HL-60/S4 treated with retinoic acid at 250 ng/mL for 4 days and 3 days (cell line): ENCODE data around the gene COA1.
"Not testable (repeated sequence)": the region's sequence is repeated elsewhere in the genome, so short reads cannot be mapped to it uniquely, and the experiment has no call there.

Source experiments
- in situ Hi-C: fragments of 300-500 bp; cut with MboI; formaldehyde crosslinking; loops from 2 replicates; pipeline ENCODE4 v1.7.0; 2022; ENCODE audit warnings: low sequenced_read_pairs

Gene COA1

GRCh38 chr7:43758822-43759683 lies 29.7 kb upstream of the COA1 start:
- in situ Hi-C loops, result no loop called here

- in situ Hi-C loops, result no loop called here
Measured at GRCh38 chr7:43758029-43758821, 28.9 kb upstream of the COA1 start, which contains the start of gene BLVRA. TSS of gene BLVRA (plus strand) at chr7:43758680. CDS start at chr7:43771159, 12,479 bp downstream.

GRCh38 chr7:43757073-43757720 lies 27.9 kb upstream of the COA1 start:
- in situ Hi-C loops, result no loop called here

GRCh38 chr7:43756368-43757072 lies 27.2 kb upstream of the COA1 start:
- in situ Hi-C loops, result no loop called here

- in situ Hi-C loops, result no loop called here
Measured at GRCh38 chr7:43754596-43754995, 25.3 kb upstream of the COA1 start.

GRCh38 chr7:43753843-43754242 lies 24.5 kb upstream of the COA1 start:
- in situ Hi-C loops, result no loop called here

- in situ Hi-C loops, result no loop called here
Measured at GRCh38 chr7:43753271-43753810, 24.0 kb upstream of the COA1 start.

GRCh38 chr7:43752411-43752810 lies 23.1 kb upstream of the COA1 start:
- in situ Hi-C loops, result no loop called here

GRCh38 chr7:43750016-43750887 lies 20.9 kb upstream of the COA1 start:
- in situ Hi-C loops, result no loop called here

- in situ Hi-C loops, result no loop called here
Measured at GRCh38 chr7:43749383-43749940, 20.1 kb upstream of the COA1 start.

- in situ Hi-C loops, result no loop called here
Measured at GRCh38 chr7:43747328-43748105, 18.2 kb upstream of the COA1 start.

- in situ Hi-C loops, result no loop called here
Measured at GRCh38 chr7:43742692-43743091, 13.4 kb upstream of the COA1 start.

GRCh38 chr7:43737467-43738127 lies 8.3 kb upstream of the COA1 start:
- in situ Hi-C loops, result no loop called here

- in situ Hi-C loops, result no loop called here
Measured at GRCh38 chr7:43735802-43736603, 6.7 kb upstream of the COA1 start.

GRCh38 chr7:43735403-43735801 lies 6.1 kb upstream of the COA1 start:
- in situ Hi-C loops, result no loop called here

GRCh38 chr7:43734575-43735332 lies 5.4 kb upstream of the COA1 start:
- in situ Hi-C loops, result not testable (repeated sequence)
